Nephron progenitor cell (in vitro differentiated cells): Measurements from ENCODE around the gene OR2G2.

ENCODE experiments used
- DNase-seq: peaks from one replicate; pipeline ENCODE4 v3.0.0; 2021
- H3K27ac Mint-ChIP-seq: 2 replicates; pipeline ENCODE4 v1.8.0; 2021; ENCODE audit warnings: mild to moderate bottlenecking, moderate library complexity, mixed read lengths
- H3K27me3 Mint-ChIP-seq: 2 replicates; pipeline ENCODE4 v1.8.0; 2021; ENCODE audit warnings: mild to moderate bottlenecking, low read depth, mixed read lengths; ENCODE audit not compliant: poor library complexity
- H3K36me3 Mint-ChIP-seq: 2 replicates; pipeline ENCODE4 v1.8.0; 2021; ENCODE audit warnings: low read depth, mixed read lengths
- H3K4me1 Mint-ChIP-seq: 2 replicates; pipeline ENCODE4 v1.8.0; 2021; ENCODE audit warnings: mixed read lengths
- H3K4me3 Mint-ChIP-seq: 2 replicates; pipeline ENCODE4 v1.8.0; 2021; ENCODE audit warnings: mild to moderate bottlenecking, moderate library complexity, mixed read lengths
- H3K9me3 Mint-ChIP-seq: 2 replicates; pipeline ENCODE4 v1.8.0; 2021; ENCODE audit warnings: mild to moderate bottlenecking, moderate library complexity, mixed read lengths
- CTCF ChIP-seq: fragments of 200-600 bp; sonication (generic); IDR thresholded peaks from 2 replicates; pipeline ENCODE4 v1.5.0; 2021; ENCODE audit warnings: antibody characterized with exemption

The OR2G2 gene

GRCh38 chr1:247548769-247549182 is 39.4 kb upstream of the OR2G2 start, which contains the start of gene GCSAML:
Gene GCSAML, plus strand, starts transcription at chr1:247549134. Its CDS starts 58 bp downstream, at chr1:247549192.
- Mint-ChIP-seq H3K27me3 (no peaks in the 10 kb centered on the region), H3K4me3 (no peak within 1 kb of the TSS), H3K36me3 (no peaks in the 10 kb centered on the region), H3K9me3 (no peaks in the 10 kb centered on the region), H3K27ac (no peak within 1 kb of the TSS), H3K4me1 (no peaks in the 10 kb centered on the region)
- no peak for DNase-seq
- TF ChIP-seq CTCF, result no peak

- H3K27me3 Mint-ChIP-seq, result no peaks in the 10 kb centered on the region
- H3K9me3 Mint-ChIP-seq, result no peaks in the 10 kb centered on the region
- H3K4me3 Mint-ChIP-seq, result no peak overlapping the region
- no peaks in the 10 kb centered on the region for H3K36me3 Mint-ChIP-seq
- no peak for DNase-seq
- no peaks in the 10 kb centered on the region for H3K4me1 Mint-ChIP-seq
- H3K27ac Mint-ChIP-seq, result peak overlapping the region; percentile 31
- no peak for TF ChIP-seq CTCF
These were observed 36.4 kb upstream of the OR2G2 start for GRCh38 chr1:247551721-247552120.

GRCh38 chr1:247552231-247552630 is 35.9 kb upstream of the OR2G2 start:
- Mint-ChIP-seq H3K36me3 (no peaks in the 10 kb centered on the region), H3K9me3 (no peaks in the 10 kb centered on the region), H3K4me3 (no peak overlapping the region), H3K4me1 (peaks cover 5% of the 10 kb centered on the region), H3K27ac (peak overlapping the region; percentile 31), H3K27me3 (no peaks in the 10 kb centered on the region)
- no peak for TF ChIP-seq CTCF
- no peak for DNase-seq

GRCh38 chr1:247557926-247558674 is 30.1 kb upstream of the OR2G2 start:
- DNase-seq, result no peak
- H3K27me3 Mint-ChIP-seq, result no peaks in the 10 kb centered on the region
- peaks cover 10% of the 10 kb centered on the region for H3K4me1 Mint-ChIP-seq
- no peaks in the 10 kb centered on the region for H3K36me3 Mint-ChIP-seq
- no peak overlapping the region for H3K4me3 Mint-ChIP-seq
- TF ChIP-seq CTCF, result no peak
- no peak overlapping the region for H3K27ac Mint-ChIP-seq
- H3K9me3 Mint-ChIP-seq, result no peaks in the 10 kb centered on the region

- Mint-ChIP-seq H3K4me1 (peaks cover 10% of the 10 kb centered on the region), H3K27ac (no peak overlapping the region), H3K36me3 (no peaks in the 10 kb centered on the region), H3K27me3 (no peaks in the 10 kb centered on the region), H3K4me3 (no peak overlapping the region), H3K9me3 (no peaks in the 10 kb centered on the region)
- no peak for TF ChIP-seq CTCF
- no peak for DNase-seq
These were observed 26.4 kb upstream of the OR2G2 start for GRCh38 chr1:247561711-247562110.

GRCh38 chr1:247562198-247562597 is 26.0 kb upstream of the OR2G2 start:
- Mint-ChIP-seq H3K4me3 (no peak overlapping the region), H3K27me3 (no peaks in the 10 kb centered on the region), H3K9me3 (no peaks in the 10 kb centered on the region), H3K27ac (no peak overlapping the region), H3K36me3 (no peaks in the 10 kb centered on the region), H3K4me1 (peaks cover 6% of the 10 kb centered on the region)
- TF ChIP-seq CTCF, result no peak
- DNase-seq, result no peak
